Stimulated activated CD8-positive, alpha-beta memory T cell treated with anti-CD3 and anti-CD28 coated beads, Interleukin-4, amount 100 ng/mL, for 48 hours (primary cell): Measurements from ENCODE around the gene C11orf58.

ENCODE experiments used
- DNase-seq: peaks from one replicate; pipeline ENCODE4 v3.0.0-alpha.2; 2020

Gene C11orf58

DNA sequence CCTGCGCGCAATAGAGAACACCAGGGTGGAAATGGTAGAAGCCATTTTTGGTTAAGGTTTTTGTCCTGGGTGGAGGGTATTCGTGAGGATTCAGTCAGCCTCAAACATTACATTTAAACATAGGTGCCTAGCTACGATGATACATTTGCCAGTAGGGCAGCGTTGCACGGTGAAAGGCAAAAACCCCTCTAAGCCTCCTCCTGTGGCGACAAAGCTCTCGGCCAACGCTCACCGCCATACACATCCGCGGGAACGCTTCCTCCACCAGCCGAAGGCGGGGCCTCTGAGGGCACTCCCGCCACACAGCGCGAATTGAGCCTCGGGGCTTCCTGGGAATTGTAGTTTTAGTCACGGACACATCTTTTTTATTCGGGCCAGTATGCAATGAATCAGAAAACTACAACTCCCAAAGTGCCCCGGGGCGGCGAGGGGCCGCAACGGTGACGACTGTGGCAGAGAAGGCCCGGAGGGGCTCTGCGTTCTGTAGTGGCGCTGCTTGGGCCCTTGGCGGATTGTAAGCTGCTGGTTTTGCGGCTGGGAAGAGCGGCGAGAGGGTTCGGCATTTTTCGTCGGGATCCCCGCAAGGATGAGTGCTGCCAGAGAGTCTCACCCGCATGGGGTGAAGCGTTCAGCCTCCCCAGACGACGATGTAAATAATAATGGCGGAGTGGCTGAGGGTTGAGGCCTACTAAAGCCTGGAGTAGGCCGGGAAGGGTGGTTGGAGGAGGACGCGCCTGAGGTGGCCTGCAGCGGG lies at the start of gene C11orf58:
Gene C11orf58, plus strand, starts transcription at position 455 of the 754 bp plus-strand sequence. Its CDS starts 132 bp downstream, at position 587.
- peak; percentile 93 for DNase-seq

DNA sequence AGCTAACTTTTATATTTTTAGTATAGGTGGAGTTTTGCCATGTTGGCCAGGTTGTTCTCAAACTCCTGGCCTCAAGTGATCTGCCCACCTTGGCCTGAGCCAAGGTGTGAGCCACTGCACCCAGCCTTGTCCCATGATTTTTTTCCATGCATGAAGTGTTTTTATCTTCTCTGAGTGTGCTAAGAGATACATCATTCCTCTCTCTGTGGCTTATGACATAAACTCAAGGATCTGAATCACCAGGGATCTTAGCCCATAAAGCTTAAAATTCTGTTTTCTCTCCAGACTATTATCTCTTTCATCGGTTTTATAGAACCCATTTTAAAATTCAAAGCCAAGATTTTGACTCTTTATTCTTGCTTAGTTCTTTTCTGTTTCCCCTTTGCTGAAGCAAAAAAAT lies 48.4 kb upstream of the C11orf58 start:
- no peak for DNase-seq

GRCh38 chr11:16703795-16704194 lies 34.7 kb upstream of the C11orf58 start:
- DNase-seq: no peak

DNA sequence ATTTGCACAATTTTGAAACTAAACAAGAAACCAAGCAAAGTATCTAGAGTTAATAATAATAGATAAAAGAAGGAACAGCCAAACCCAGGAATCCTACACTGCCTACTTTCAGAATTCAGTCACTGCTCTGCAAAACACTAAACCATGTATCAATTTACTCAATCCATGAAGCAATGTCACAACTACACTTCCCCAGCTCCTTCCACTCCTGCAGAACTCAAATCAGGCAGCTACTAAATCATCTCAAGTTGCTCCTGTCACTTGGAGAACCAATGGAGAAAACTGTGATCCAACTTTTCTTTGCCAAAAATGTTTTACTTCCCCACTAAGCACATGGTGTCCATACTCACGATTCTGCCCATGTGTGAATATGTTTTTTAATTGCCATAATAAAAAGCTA lies 24.9 kb upstream of the C11orf58 start:
- no peak for DNase-seq

GRCh38 chr11:16722581-16723344 lies 15.7 kb upstream of the C11orf58 start:
- no peak for DNase-seq

DNA sequence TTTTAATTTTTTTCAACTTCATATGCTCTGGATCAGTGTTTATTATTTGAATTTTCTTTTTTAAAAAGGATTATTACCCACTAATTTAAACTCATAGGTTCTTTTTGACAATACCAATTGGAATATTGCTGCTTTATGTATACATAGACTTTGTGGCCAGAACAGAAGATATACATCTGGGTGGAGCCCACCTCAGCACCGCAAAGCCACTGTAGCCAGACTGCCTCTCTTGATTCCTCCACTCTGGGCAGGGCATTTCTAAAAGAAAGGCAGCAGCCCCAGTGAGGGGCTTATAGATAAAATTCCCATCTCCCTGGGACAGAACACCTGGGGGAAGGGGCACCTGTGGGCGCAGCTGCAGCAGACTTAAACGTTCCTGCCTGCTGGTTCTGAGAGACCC lies 10.6 kb upstream of the C11orf58 start:
- no peak for DNase-seq

- no peak for DNase-seq
Observed at GRCh38 chr11:16737818-16738192, 642 bp upstream of the C11orf58 start.

GRCh38 chr11:16738947-16739815 lies 734 bp downstream of the C11orf58 start:
- no peak for DNase-seq

DNA sequence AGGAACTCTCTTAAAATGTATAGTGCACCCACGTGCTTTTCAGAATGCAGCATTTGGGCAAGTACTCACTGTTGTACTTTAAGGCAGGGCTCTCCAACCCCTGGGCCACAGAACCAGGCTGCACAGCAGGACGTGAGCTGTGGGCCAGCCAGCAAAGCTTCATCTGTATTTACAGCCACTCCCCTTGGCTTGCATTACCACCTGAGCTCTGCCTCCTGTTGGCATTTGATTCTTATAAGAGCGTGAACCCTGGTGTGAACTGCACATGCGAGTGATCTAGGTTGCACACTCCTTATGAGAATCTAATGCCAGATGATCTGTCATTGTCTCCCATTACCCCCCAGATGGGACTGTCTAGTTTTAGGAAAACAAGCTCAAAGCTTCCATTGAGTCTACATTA lies 3.0 kb downstream of the C11orf58 start:
- no peak for DNase-seq

GRCh38 chr11:16743478-16743877 lies 5.0 kb downstream of the C11orf58 start:
- no peak for DNase-seq

DNA sequence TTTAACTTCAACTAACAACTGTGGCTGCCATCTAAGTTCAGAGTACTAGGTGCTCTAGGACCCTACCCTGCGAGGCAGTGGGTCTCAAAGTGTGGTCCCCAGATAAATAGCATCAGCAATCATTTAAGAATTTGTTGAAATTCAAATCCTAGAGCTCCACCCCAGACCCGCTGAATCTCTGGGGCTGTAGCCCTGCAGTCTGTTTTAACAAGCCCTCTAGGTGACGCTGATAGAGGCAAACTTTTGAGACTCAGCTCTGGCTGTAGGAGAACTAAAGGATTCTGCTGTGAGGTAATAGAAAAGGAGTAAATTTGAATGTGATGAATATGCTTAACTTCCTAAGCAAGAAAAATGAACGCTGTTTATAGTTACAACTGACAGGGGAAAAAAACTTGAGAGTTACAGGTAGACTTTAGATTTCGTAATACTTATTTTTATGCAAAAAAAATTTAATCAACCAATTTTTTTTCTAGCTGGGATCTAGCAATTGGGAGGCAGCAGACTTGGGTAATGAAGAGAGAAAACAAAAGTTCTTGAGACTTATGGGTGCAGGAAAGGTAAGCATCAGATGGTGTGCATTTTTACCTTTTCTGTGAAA lies 5.8 kb downstream of the C11orf58 start:
- no peak for DNase-seq

DNA sequence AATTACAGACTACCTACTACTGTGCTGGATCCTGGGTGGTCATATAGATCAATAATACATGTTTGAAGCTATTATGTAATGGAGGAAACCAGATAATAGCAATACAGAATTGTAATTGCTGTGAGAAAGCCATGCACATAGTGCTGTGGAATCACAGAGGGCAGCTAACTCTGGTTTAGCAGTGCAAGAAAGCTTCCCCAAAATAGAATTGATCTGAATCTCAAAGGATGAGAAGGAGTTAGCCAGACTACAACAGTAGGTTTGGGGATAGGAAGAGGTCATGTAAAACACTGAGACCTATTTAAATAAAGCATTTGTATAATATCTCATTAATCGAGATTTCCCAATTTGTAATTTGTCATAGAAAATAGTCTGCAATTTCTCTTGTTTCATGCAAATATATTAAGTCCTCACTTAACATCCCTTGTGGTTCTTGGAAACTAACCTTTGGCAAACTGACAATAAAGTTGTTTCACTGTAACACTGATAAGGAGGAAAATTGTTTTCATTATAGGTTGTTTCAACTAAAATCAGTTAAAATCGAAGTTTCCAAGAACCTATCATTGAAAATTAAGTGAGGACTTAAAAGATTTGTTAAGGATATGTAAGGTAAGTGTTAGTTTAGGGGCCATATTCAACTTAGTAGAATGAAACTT lies 7.6 kb downstream of the C11orf58 start:
- no peak for DNase-seq

DNA sequence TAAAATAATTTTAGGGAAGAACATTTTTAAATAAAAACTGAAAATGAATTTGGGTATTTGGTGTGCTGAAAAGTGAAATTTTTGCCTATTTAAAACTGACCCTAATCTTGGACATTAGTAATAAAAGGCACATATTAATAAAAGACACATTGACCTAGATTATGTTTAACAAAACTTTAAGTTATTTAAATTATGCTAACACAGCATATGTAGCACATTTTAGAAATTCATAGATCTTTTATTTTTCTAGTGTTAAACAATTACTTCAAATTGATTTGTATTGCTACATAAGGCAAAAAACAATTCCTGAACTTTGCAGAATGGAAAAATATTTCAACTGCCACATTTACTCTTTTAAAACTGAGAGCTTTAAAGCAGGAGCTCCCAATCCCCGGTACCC lies 10.6 kb downstream of the C11orf58 start:
- DNase-seq: no peak

GRCh38 chr11:16749666-16750065 lies 11.2 kb downstream of the C11orf58 start:
- DNase-seq: no peak

GRCh38 chr11:16750417-16750816 lies 12.0 kb downstream of the C11orf58 start:
- DNase-seq: no peak

GRCh38 chr11:16758382-16759024 lies 20.1 kb downstream of the C11orf58 start:
- no peak for DNase-seq

- DNase-seq: no peak
Observed at GRCh38 chr11:16759857-16760508, 21.5 kb downstream of the C11orf58 start.

GRCh38 chr11:16763746-16764145 lies 25.3 kb downstream of the C11orf58 start:
- DNase-seq: no peak

DNA sequence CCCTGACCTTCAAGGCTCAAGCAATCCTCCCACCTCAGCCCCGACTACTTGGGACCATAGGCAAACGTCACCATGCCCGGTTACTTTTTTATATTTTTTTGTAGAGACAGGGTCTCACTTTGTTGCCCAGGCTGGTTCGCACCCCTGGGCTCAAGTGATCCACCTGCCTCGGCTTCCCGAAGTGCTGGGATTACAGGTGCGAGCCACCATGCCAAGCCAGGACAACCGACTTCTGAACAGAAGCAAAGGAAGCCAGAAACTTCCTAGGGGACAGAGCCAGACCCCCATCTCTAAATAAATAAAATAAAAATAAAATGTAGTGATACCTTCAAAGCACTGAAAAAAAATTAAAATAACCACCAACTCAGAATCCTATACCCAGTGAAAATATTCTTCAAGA lies 26.4 kb downstream of the C11orf58 start:
- no peak for DNase-seq

GRCh38 chr11:16767137-16767536 lies 28.7 kb downstream of the C11orf58 start:
- DNase-seq: no peak

GRCh38 chr11:16767957-16768356 lies 29.5 kb downstream of the C11orf58 start:
- DNase-seq: no peak
